ENCODE data around the gene GSDMA.

- TF ChIP-seq CTCF (conservative IDR thresholded peaks at IDR 0.05) (no peak), EZH2 (IDR thresholded peaks at IDR 0.05; ENCODE audit: low read depth) (no peak)
Measured at GRCh38 chr17:39950871-39951348, 11.9 kb upstream of the GSDMA start.

All from PC-9 (cell line).